ENCODE measurements around the gene HYAL2.
A peak's percentile ranks its signal among the peaks of the same experiment; 100 is the strongest.

HYAL2 gene

DNA sequence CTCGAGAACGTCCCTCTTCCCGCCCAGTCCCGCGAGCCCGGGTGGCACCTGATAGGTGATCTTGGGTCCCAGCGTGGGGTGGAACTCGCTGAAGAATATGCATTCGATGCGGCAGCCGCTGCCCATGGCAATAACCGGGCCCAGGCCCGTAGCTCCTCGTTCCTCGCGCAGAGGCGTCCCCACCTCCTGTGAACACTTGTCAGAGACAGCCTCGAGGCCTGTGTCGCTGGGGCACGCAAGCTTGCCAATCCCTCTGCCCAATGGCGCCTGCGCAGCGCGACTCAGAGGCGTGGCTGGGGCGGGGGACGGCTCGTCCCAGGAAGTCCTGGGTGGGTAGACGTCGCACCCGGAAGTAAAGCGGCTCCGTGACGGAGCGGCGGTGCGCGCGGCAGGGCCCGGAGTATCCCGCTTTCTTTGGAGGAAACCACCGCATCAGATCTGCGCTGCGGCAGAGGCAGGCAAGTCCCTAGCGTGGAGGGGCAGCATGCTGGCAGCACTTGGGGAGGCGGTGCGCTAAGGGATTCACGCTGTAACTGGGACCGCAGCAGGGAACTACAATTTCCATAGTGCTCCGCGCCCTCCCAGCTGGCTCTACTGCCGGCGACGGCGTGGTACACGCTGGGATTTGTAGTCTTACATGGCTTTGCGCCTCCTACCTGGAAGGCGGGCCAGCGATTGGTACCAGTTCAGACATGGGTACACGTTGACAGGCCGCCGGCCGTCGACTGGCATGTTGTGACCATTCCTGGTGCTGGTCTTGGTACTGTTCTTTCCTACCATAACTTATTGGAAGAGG lies 28.2 kb upstream of the HYAL2 start, which contains the start of the genes CYB561D2 and NPRL2:
CYB561D2 (plus strand) TSS at position 336 of the 796 bp plus-strand sequence. CDS start 572 bp downstream, outside the sequence.
NPRL2 (minus strand) TSS at position 249 of the 796 bp plus-strand sequence; CDS start at position 126, 123 bp downstream.
- H3K27ac ChIP-seq, result peak within 1 kb of the TSS; percentile 95
- POLR2A ChIA-PET (ENCODE audit: low non-redundant PET), result interaction anchor here (0.9 kb wide), 1 partner anchor 10 kb away, joined by 3 read pairs; the partner anchor contains the start of gene RASSF1
- TF ChIP-seq, protein P1, sequence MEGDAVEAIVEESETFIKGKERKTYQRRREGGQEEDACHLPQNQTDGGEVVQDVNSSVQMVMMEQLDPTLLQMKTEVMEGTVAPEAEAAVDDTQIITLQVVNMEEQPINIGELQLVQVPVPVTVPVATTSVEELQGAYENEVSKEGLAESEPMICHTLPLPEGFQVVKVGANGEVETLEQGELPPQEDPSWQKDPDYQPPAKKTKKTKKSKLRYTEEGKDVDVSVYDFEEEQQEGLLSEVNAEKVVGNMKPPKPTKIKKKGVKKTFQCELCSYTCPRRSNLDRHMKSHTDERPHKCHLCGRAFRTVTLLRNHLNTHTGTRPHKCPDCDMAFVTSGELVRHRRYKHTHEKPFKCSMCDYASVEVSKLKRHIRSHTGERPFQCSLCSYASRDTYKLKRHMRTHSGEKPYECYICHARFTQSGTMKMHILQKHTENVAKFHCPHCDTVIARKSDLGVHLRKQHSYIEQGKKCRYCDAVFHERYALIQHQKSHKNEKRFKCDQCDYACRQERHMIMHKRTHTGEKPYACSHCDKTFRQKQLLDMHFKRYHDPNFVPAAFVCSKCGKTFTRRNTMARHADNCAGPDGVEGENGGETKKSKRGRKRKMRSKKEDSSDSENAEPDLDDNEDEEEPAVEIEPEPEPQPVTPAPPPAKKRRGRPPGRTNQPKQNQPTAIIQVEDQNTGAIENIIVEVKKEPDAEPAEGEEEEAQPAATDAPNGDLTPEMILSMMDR (conservative IDR thresholded peaks at IDR 0.05; ENCODE audit: low read depth), result no peak
- peak; percentile 81 for DNase-seq (ENCODE audit: low spot score)
- CTCF ChIA-PET, result interaction anchor here (0.6 to 0.9 kb wide), 3 partner anchors 26 to 200 kb away, joined by 3 read pairs; no protein-coding TSS in a partner anchor

DNA sequence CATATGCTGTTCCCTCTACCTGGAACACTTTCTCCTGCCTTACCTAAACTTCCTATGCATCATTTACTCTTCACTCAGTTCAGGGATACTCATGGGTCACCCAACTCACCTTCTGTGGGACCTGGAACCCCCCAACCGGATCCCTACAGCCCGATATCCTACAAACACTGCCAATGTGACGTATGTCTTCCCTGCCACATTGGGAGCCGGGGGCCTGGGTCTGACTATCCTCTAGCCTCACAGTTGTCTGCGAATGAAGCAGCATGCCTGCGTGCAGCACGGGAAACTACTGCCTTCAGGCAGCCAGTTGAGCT lies 27.6 kb upstream of the HYAL2 start:
- ChIA-PET CTCF (interaction anchor here (0.6 kb wide), 1 partner anchor 25 kb away, joined by 3 read pairs; no protein-coding TSS in a partner anchor), POLR2A (ENCODE audit: low non-redundant PET) (interaction anchor here (0.6 to 0.9 kb wide), 2 partner anchors 10 to 147 kb away, joined by 3 to 5 read pairs; partner anchors contain the start of gene RASSF1)
- TF ChIP-seq, protein P1 (conservative IDR thresholded peaks at IDR 0.05; ENCODE audit: low read depth), result no peak
- no peak for DNase-seq (ENCODE audit: low spot score)
- peak overlapping the region; percentile 95 for H3K27ac ChIP-seq

DNA sequence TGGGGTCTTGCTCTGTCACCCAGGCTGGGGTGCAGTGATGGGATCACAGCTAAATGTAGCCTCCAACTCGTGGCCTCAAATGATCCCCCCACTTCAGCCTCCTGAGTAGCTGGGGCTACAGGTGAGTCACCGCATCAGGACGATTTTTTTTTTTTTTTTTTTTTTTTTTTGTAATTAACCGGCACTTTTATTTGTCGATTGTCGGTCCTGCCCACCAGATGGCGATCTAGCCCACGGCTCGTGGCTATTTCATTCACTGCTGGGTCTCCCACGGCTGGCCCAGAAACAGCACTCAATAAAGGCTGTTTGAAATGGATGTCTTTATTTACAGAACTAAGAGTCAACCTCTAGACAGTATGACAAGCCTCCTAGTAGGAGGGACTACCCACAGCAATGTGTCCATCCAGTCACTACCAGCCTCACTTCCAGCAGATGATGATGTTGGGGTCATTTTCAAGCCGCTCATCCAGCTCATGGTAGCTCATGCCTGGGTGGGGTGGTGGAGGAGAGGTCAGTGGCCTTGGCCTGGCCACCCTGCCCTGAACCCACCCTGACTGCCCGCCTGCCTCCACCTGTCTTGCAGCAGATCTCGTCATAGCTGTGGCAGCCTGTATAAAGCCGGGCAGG lies 24.8 kb upstream of the HYAL2 start:
- no peak for DNase-seq (ENCODE audit: low spot score)
- CTCF ChIA-PET, result interaction anchor here (0.6 to 1.3 kb wide), 5 partner anchors 74 to 1108 kb away, joined by 3 to 4 read pairs (median 3); no protein-coding TSS in a partner anchor
- H3K27ac ChIP-seq, result peak overlapping the region; percentile 95
- POLR2A ChIA-PET (ENCODE audit: low non-redundant PET), result no interaction called here
- TF ChIP-seq, protein P1 (conservative IDR thresholded peaks at IDR 0.05; ENCODE audit: low read depth), result peak; percentile 75

DNA sequence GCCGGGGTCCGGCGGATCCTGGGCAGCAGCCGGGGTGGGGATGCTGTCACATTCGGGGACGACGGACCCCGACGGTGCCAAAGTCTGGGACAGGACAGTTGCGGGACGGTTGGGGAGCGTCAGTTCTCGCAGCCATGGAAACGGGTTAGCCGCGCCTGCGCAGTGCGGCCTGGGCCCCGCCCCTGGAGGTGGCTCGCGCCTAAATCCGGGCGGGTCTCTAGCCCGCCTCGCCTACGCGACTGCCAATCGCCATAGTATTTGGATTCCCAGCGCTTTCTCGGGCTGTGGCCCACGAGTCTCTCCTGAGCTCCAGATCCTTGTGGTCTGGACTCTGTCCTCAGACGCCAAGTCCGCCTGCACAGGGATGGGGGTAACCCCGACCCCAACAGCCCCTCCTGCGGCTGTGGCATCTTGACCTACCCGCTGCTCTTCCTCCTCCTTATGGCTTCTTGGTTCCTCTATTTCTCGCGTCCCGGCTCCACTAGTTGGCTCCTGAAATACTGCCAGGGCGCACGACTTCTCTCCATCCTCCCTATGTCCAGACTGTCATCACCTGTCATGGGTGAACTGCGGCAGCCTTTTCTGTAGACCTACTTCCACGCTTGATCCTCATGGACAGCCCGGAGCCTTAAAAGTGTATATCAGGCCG lies 23.2 kb upstream of the HYAL2 start, which contains the start of gene ZMYND10:
ZMYND10 (minus strand) TSS at position 147 of the 649 bp plus-strand sequence. CDS start 153 bp downstream, outside the sequence.
- TF ChIP-seq, protein P1 (conservative IDR thresholded peaks at IDR 0.05; ENCODE audit: low read depth), result no peak
- H3K27ac ChIP-seq, result peak within 1 kb of the TSS; percentile 95
- DNase-seq (ENCODE audit: low spot score), result peak; percentile 80
- POLR2A ChIA-PET (ENCODE audit: low non-redundant PET), result interaction anchor here (0.6 kb wide), 1 partner anchor 24 kb away, joined by 3 read pairs; no protein-coding TSS in a partner anchor
- CTCF ChIA-PET, result no interaction called here

DNA sequence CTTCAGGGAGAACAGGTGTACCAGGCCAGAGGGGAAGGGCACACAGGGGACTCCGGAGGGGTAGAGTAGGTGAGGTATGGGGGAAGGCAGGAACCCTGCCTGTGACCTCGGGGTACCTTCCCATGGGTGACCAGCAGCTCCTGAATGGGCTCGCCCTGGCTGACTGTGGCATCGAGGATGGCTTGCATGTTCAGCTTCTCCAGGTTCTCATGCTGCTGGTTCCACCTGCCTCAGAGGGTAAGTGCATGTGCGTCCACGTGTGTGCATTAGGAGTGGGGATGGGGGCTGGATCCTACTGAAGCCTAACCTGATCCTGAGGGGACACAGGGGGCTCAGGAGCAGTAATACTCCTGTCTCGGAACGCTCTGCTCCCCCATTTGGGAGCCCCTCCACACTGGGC lies 22.5 kb upstream of the HYAL2 start:
- ChIA-PET POLR2A (ENCODE audit: low non-redundant PET) (interaction anchor here (0.6 kb wide), 1 partner anchor 23 kb away, joined by 3 read pairs; no protein-coding TSS in a partner anchor), CTCF (no interaction called here)
- TF ChIP-seq, protein P1 (conservative IDR thresholded peaks at IDR 0.05; ENCODE audit: low read depth), result no peak
- peak overlapping the region; percentile 95 for H3K27ac ChIP-seq
- DNase-seq (ENCODE audit: low spot score), result no peak
